Ascending aorta (tissue), 2 donors: ENCODE results near the gene XAB2. TPM values are rescaled to one million over a fixed set of nuclear protein-coding genes. Genes with fewer than 3 reads are reported as not detected.

Experiments
- DNase-seq, 2 donors: peaks; one replicate each; pipeline ENCODE4 v3.0.0-alpha.2; 2019; ENCODE audit warnings: low spot score in 2 of 2
- H3K27ac ChIP-seq, 2 donors: fragments of 200-600 bp; sonication (generic); one replicate each; pipeline ENCODE4 v1.5.1; 2016 to 2017; ENCODE audit warnings: mild to moderate bottlenecking in 1 of 2
- H3K27me3 ChIP-seq: fragments of 200-600 bp; sonication (generic); one replicate; pipeline ENCODE4 v1.5.1; 2017
- H3K36me3 ChIP-seq, 2 donors: fragments of 200-600 bp; sonication (generic); one replicate each; pipeline ENCODE4 v1.5.1; 2016
- H3K4me1 ChIP-seq, 2 donors: fragments of 200-600 bp; sonication (generic); one replicate each; pipeline ENCODE4 v1.5.1; 2016 to 2017; ENCODE audit warnings: mild to moderate bottlenecking in 1 of 2
- H3K4me3 ChIP-seq, 2 donors: fragments of 200-600 bp; sonication (generic); one replicate each; pipeline ENCODE4 v1.5.1; 2016 to 2017; ENCODE audit warnings: mild to moderate bottlenecking in 1 of 2
- H3K9me3 ChIP-seq, 2 donors: fragments of 200-600 bp; sonication (generic); one replicate each; pipeline ENCODE4 v1.5.1; 2016
- intact Hi-C: fragments of 100-400 bp; cut with DNase I; formaldehyde crosslinking; loops from one replicate; pipeline ENCODE4 v1.15.1; 2023
- total RNA-seq: library from RNA; depleted of rRNA; stranded (reverse); fragments of >200 nt; gene quantifications from one replicate; pipeline ENCODE4 v1.1.0, GENCODE V29; 2016
- TF ChIP-seq, protein P1 (sequence below), 3 experiments: fragments of 200-600 bp in 2 of 3; fragments of 450-650 bp in 1 of 3; sonication (generic) in 2 of 3; IDR thresholded peaks; one replicate each; pipeline ENCODE4 v1.5.1; 2016 to 2019; ENCODE audit warnings: antibody characterized with exemption in 3 of 3, mild to moderate bottlenecking in 1 of 3, moderate library complexity in 1 of 3

Gene XAB2
- total RNA-seq, 1 donor from 2014 or later, result 18.4 TPM

DNA sequence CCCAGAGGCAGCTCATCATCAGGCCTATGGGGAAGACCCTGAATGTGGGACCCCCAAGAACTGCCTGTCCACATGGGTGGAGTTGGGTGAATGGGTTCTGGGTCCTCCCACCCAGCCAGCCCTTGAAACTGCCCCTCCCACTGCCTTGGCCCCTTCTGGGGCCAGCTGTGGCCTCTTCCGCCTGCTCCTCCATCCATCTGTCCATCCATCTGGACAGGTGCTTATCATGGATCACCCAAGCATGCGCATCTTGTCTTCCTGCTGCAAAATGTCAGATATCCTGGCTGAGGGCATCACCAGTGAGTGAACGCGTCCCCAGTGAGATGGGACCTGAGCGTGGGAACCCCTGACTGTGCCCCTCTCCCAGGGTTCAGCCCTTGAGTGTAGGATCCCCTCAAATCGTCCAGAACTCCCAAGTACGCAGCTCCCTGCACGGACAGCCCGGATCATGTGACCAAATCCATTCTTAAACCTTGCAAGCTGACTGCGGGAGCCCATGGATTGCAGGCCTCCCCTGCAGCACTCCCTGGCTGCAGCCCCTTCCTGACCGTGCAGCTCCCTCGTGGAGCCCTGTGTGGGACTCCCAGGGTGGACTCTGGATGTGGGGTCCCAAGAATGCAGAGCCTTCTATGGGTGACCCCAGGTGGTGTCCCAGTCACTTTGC lies 9.6 kb upstream of the XAB2 start:
- Histone ChIP-seq H3K9me3 (no peaks in the 10 kb centered on the region), H3K27ac (no peak overlapping the region), H3K36me3 (no peaks in the 10 kb centered on the region), H3K27me3 (no peaks in the 10 kb centered on the region), H3K4me3 (no peak overlapping the region), H3K4me1 (no peaks in the 10 kb centered on the region)
- no peak for DNase-seq
- intact Hi-C loops, result no loop called here
- TF ChIP-seq, protein P1, sequence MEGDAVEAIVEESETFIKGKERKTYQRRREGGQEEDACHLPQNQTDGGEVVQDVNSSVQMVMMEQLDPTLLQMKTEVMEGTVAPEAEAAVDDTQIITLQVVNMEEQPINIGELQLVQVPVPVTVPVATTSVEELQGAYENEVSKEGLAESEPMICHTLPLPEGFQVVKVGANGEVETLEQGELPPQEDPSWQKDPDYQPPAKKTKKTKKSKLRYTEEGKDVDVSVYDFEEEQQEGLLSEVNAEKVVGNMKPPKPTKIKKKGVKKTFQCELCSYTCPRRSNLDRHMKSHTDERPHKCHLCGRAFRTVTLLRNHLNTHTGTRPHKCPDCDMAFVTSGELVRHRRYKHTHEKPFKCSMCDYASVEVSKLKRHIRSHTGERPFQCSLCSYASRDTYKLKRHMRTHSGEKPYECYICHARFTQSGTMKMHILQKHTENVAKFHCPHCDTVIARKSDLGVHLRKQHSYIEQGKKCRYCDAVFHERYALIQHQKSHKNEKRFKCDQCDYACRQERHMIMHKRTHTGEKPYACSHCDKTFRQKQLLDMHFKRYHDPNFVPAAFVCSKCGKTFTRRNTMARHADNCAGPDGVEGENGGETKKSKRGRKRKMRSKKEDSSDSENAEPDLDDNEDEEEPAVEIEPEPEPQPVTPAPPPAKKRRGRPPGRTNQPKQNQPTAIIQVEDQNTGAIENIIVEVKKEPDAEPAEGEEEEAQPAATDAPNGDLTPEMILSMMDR (IDR thresholded peaks at IDR 0.05), result no peak

DNA sequence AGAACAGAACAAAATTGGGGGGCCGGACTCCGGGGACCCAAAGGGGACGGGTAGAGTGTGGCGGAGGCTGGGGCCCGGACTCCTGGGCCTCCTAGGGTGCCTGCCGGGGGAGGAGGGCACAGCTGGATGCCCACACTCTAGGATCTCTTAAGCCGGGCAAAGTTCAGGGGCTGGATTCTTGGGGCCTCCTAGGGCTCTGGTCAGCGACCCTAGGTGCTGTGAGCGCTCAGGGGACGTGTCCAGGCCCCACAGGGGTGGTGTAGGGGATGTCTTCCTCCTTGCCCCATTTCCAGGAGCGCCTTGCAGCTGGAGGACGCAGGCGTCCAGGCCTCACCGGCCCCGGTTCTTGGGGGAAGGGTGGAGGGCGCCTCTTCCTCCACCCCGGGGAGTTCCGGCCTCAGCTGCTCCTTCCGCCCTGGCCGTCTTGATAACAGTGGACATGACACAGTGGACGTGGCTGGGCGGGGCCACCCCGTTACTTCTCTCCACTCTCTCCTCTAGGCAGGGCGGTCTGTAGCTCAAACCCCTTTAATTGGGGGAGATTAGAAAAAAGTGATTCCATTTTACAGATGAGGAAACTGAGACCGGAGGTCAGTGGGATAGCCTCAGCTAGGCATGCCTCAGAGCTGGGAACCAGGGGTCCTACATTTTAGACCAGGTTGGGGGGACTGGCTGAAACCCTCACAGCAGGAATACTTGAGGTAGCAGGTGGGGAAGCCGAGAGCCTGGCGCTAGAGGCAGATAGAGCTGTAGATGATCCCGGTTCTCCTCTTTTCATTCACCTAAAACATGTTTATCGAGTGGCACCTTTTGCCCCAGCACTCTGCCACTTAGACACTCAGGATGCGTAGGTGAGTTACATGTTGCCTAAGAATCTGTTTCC lies 8.3 kb upstream of the XAB2 start:
- H3K9me3 ChIP-seq, result no peaks in the 10 kb centered on the region
- no peak for DNase-seq
- H3K4me1 ChIP-seq, result no peaks in the 10 kb centered on the region
- H3K4me3 ChIP-seq, result peak overlapping the region; percentile 51 to 61
- H3K27ac ChIP-seq, result peak overlapping the region in 1 of 2 donors; percentile 55
- TF ChIP-seq, protein P1 (IDR thresholded peaks at IDR 0.05), result no peak
- H3K36me3 ChIP-seq, result no peaks in the 10 kb centered on the region
- intact Hi-C loops, result no loop called here
- no peaks in the 10 kb centered on the region for H3K27me3 ChIP-seq

GRCh38 chr19:7636691-7637373 lies 7.5 kb upstream of the XAB2 start, which contains the start of gene STXBP2:
Gene STXBP2, plus strand, starts transcription at chr19:7637110. Its CDS starts 40 bp downstream, at chr19:7637150.
- no peaks in the 10 kb centered on the region for H3K27me3 ChIP-seq
- no peaks in the 10 kb centered on the region for H3K9me3 ChIP-seq
- TF ChIP-seq, protein P1 (IDR thresholded peaks at IDR 0.05), result no peak
- no peaks in the 10 kb centered on the region for H3K4me1 ChIP-seq
- intact Hi-C loops, result no loop called here
- H3K27ac ChIP-seq, result peak within 1 kb of the TSS in 1 of 2 donors; percentile 55
- peak; percentile 19 to 73 for DNase-seq
- H3K4me3 ChIP-seq, result peak within 1 kb of the TSS; percentile 51 to 61
- peaks cover 0 to 5% of the 10 kb centered on the region in 2 donors for H3K36me3 ChIP-seq

DNA sequence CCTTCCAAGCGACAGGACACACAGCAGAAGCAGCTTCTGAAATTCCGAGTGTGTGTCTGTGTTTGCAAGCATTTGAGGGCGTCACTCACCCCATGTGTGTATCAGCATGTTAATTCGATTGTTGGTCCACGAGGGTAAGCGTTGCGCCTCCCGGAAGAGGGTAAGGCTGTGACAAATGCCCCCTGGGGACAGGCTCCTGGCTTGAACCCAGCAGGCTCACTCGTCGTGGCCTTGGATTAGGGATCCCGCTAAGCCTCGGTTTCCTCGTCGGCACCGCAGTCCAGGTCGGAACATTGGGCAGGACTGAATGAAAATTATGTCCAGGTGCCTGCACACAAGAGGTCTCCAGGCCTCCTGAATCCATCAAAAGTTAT lies 7.0 kb upstream of the XAB2 start:
- TF ChIP-seq, protein P1 (IDR thresholded peaks at IDR 0.05), result no peak
- intact Hi-C loops, result no loop called here

GRCh38 chr19:7635670-7636069 lies 6.3 kb upstream of the XAB2 start:
- no peak for DNase-seq
- H3K9me3 ChIP-seq, result no peaks in the 10 kb centered on the region
- intact Hi-C loops, result no loop called here
- H3K27me3 ChIP-seq, result no peaks in the 10 kb centered on the region
- H3K27ac ChIP-seq, result no peak overlapping the region
- TF ChIP-seq, protein P1 (IDR thresholded peaks at IDR 0.05), result no peak
- peaks cover 3% of the 10 kb centered on the region in 2 donors for H3K4me1 ChIP-seq
- no peak overlapping the region for H3K4me3 ChIP-seq
- H3K36me3 ChIP-seq, result peaks cover 0 to 5% of the 10 kb centered on the region in 2 donors

More for the DNA sequence above, 7.0 kb upstream of the XAB2 start:
- Histone ChIP-seq H3K27me3 (no peaks in the 10 kb centered on the region), H3K4me3 (peak overlapping the region; percentile 51 to 61), H3K4me1 (no peaks in the 10 kb centered on the region), H3K27ac (no peak overlapping the region), H3K9me3 (no peaks in the 10 kb centered on the region), H3K36me3 (peaks cover 0 to 5% of the 10 kb centered on the region in 2 donors)
- DNase-seq, result no peak
